OCI-LY3 (cell line): ENCODE measurements around the gene PHLDA2.

ENCODE experiments used
- H2AFZ ChIP-seq: fragments of 200-600, 300-600 bp; shearing (Covaris generic); 2 replicates; pipeline ENCODE4 v1.6.0; 2014; ENCODE audit warnings: antibody characterized with exemption, low read depth, low read length
- H3K27ac ChIP-seq: fragments of 200-600, 300-600 bp; sonication (generic); 2 replicates; pipeline ENCODE4 v1.5.1; 2014; ENCODE audit warnings: mild to moderate bottlenecking, low read length, moderate library complexity, mixed read lengths
- H3K27me3 ChIP-seq: fragments of 200-600, 300-600 bp; sonication (generic); 2 replicates; pipeline ENCODE4 v1.6.1; 2014; ENCODE audit warnings: low read depth, low read length, mixed read lengths
- H3K36me3 ChIP-seq: fragments of 200-600, 300-600 bp; sonication (generic); replicated peaks from 2 replicates; pipeline ENCODE3; 2014; ENCODE audit warnings: low read depth, low read length, mixed read lengths
- H3K4me1 ChIP-seq: fragments of 300-600, 200-600 bp; sonication (generic); 2 replicates; pipeline ENCODE4 v1.6.1; 2014; ENCODE audit warnings: low read length, mixed read lengths
- H3K4me2 ChIP-seq: fragments of 200-600, 300-600 bp; sonication (generic); 2 replicates; pipeline ENCODE4 v1.6.1; 2014; ENCODE audit warnings: low read length, mixed read lengths
- H3K4me3 ChIP-seq: fragments of 300-600, 200-600 bp; sonication (generic); 2 replicates; pipeline ENCODE4 v1.5.1; 2014; ENCODE audit warnings: antibody characterized with exemption, mild to moderate bottlenecking, low read length, moderate library complexity
- H3K79me2 ChIP-seq: fragments of 300-600, 200-600 bp; shearing (Covaris generic); 2 replicates; pipeline ENCODE4 v1.6.1; 2014; ENCODE audit warnings: mild to moderate bottlenecking, low read length, mixed read lengths
- H3K9ac ChIP-seq: fragments of 300-600, 200-600 bp; shearing (Covaris generic); 2 replicates; pipeline ENCODE4 v1.6.0; 2014; ENCODE audit warnings: mild to moderate bottlenecking, low read length, moderate library complexity
- H3K9me3 ChIP-seq: fragments of 200-600, 300-600 bp; shearing (Covaris generic); 2 replicates; pipeline ENCODE4 v1.6.1; 2014; ENCODE audit warnings: low read length, mixed read lengths; ENCODE audit not compliant: insufficient read depth
- H4K20me1 ChIP-seq: fragments of 200-600, 300-600 bp; sonication (generic); 2 replicates; pipeline ENCODE4 v1.6.1; 2016; ENCODE audit warnings: low read length, mixed read lengths; ENCODE audit not compliant: insufficient read depth
- CTCF ChIP-seq: fragments of 200-600, 300-600 bp; sonication (generic); IDR thresholded peaks from 2 replicates; pipeline ENCODE4 v1.5.1; 2014; ENCODE audit warnings: antibody characterized with exemption, low read length, low read depth
- EZH2phosphoT487 ChIP-seq: fragments of 200-600 bp; shearing (Covaris generic); IDR thresholded peaks from 2 replicates; pipeline ENCODE4 v1.6.1; 2018; ENCODE audit warnings: antibody characterized with exemption, mixed run types, low read depth

The PHLDA2 gene

GRCh38 chr11:2945757-2946287 lies 16.6 kb upstream of the PHLDA2 start:
- no peaks in the 10 kb centered on the region for H3K4me1 ChIP-seq
- no peaks in the 10 kb centered on the region for H3K27me3 ChIP-seq
- no peaks in the 10 kb centered on the region for H3K79me2 ChIP-seq
- no peak overlapping the region for H3K4me3 ChIP-seq
- H3K27ac ChIP-seq: no peak overlapping the region
- H2AFZ ChIP-seq: no peak overlapping the region
- no peaks in the 10 kb centered on the region for H3K9me3 ChIP-seq
- no peaks in the 10 kb centered on the region for H4K20me1 ChIP-seq
- H3K9ac ChIP-seq: no peak overlapping the region
- TF ChIP-seq CTCF: no peak
- no peak for TF ChIP-seq EZH2phosphoT487
- peaks cover 43% of the 10 kb centered on the region for H3K36me3 ChIP-seq
- no peak overlapping the region for H3K4me2 ChIP-seq

- Histone ChIP-seq H3K9me3 (no peaks in the 10 kb centered on the region), H4K20me1 (no peaks in the 10 kb centered on the region), H3K4me3 (no peak overlapping the region), H3K4me1 (no peaks in the 10 kb centered on the region), H3K36me3 (peaks cover 37% of the 10 kb centered on the region), H3K9ac (no peak overlapping the region), H3K4me2 (no peak overlapping the region), H3K79me2 (no peaks in the 10 kb centered on the region), H3K27ac (no peak overlapping the region), H3K27me3 (no peaks in the 10 kb centered on the region), H2AFZ (no peak overlapping the region)
- TF ChIP-seq EZH2phosphoT487 (no peak), CTCF (no peak)
Observed at GRCh38 chr11:2945031-2945756, 16.0 kb upstream of the PHLDA2 start.

- Histone ChIP-seq H2AFZ (no peak overlapping the region), H3K27ac (no peak overlapping the region), H3K36me3 (peaks cover 32% of the 10 kb centered on the region), H3K27me3 (no peaks in the 10 kb centered on the region), H3K79me2 (no peaks in the 10 kb centered on the region), H3K4me1 (no peaks in the 10 kb centered on the region), H3K4me2 (no peak overlapping the region), H4K20me1 (no peaks in the 10 kb centered on the region), H3K9me3 (no peaks in the 10 kb centered on the region), H3K4me3 (no peak overlapping the region), H3K9ac (no peak overlapping the region)
- TF ChIP-seq EZH2phosphoT487 (no peak), CTCF (no peak)
Observed at GRCh38 chr11:2944530-2944929, 15.3 kb upstream of the PHLDA2 start.

GRCh38 chr11:2943711-2944118 lies 14.5 kb upstream of the PHLDA2 start:
- Histone ChIP-seq H3K4me3 (no peak overlapping the region), H3K4me2 (no peak overlapping the region), H3K9ac (no peak overlapping the region), H3K36me3 (peaks cover 29% of the 10 kb centered on the region), H3K4me1 (no peaks in the 10 kb centered on the region), H2AFZ (no peak overlapping the region), H4K20me1 (no peaks in the 10 kb centered on the region), H3K79me2 (no peaks in the 10 kb centered on the region), H3K27ac (no peak overlapping the region), H3K27me3 (no peaks in the 10 kb centered on the region), H3K9me3 (peaks cover 3% of the 10 kb centered on the region; the same call in 1 of the 2 replicates)
- TF ChIP-seq EZH2phosphoT487 (no peak), CTCF (no peak)
